ENCODE results near the gene METTL6. TPM values are rescaled to one million over a fixed set of nuclear protein-coding genes. Genes with fewer than 3 reads are reported as not detected.

METTL6 gene
- polyA plus RNA-seq (2013, experiment 1 of 2): 20.6 TPM
- polyA plus RNA-seq (2013, experiment 2 of 2): 20.7 TPM

GRCh38 chr3:15427182-15427880, at the start of gene METTL6, which contains the start of gene EAF1:
METTL6 (minus strand) TSS chr3:15427544; CDS start chr3:15426511, 1,033 bp downstream.
EAF1 (plus strand) TSS chr3:15427598; CDS start chr3:15427780, 182 bp downstream.
- H3K4me3 ChIP-seq (ENCODE audit: extremely low read depth, insufficient read depth, low read length, poor library complexity, severe bottlenecking): peak within 1 kb of the TSS; percentile 95
- 0 to 1% methylated on average over 51 to 52 of the region's 52 CpGs for WGBS, 2 experiments (ENCODE audit: insufficient coverage in 2 of 2)

GRCh38 chr3:15476378-15476777, 49.0 kb upstream of the METTL6 start:
- H3K27ac ChIP-seq (ENCODE audit: low read depth, low read length, severe bottlenecking): no peak overlapping the region

More at GRCh38 chr3:15427182-15427880, at the start of gene METTL6, which contains the start of gene EAF1:
- peaks cover 4% of the 10 kb centered on the region for H3K9me3 ChIP-seq (ENCODE audit: control insufficient read depth, low read length)
- peaks cover 14% of the 10 kb centered on the region for H3K4me1 ChIP-seq (ENCODE audit: control insufficient read depth, insufficient read depth, low read length, poor library complexity, severe bottlenecking)
- peaks cover 69% of the 10 kb centered on the region for H3K36me3 ChIP-seq (ENCODE audit: control insufficient read depth, insufficient read depth, low read length)
- H3K27ac ChIP-seq (ENCODE audit: low read depth, low read length, severe bottlenecking): peak within 1 kb of the TSS; percentile 71

GRCh38 chr3:15475161-15475560, 47.8 kb upstream of the METTL6 start:
- Histone ChIP-seq H3K9me3 (ENCODE audit: control insufficient read depth, low read length) (no peaks in the 10 kb centered on the region), H3K36me3 (ENCODE audit: control insufficient read depth, insufficient read depth, low read length) (no peaks in the 10 kb centered on the region), H3K4me1 (ENCODE audit: control insufficient read depth, insufficient read depth, low read length, poor library complexity, severe bottlenecking) (no peaks in the 10 kb centered on the region), H3K4me3 (ENCODE audit: extremely low read depth, insufficient read depth, low read length, poor library complexity, severe bottlenecking) (no peak overlapping the region), H3K27ac (ENCODE audit: low read depth, low read length, severe bottlenecking) (no peak overlapping the region)
- WGBS, 2 experiments (ENCODE audit: insufficient coverage in 2 of 2): 57 to 60% methylated on average over 5 of the region's 5 CpGs

More at GRCh38 chr3:15476378-15476777, 49.0 kb upstream of the METTL6 start:
- Histone ChIP-seq H3K4me1 (ENCODE audit: control insufficient read depth, insufficient read depth, low read length, poor library complexity, severe bottlenecking) (no peaks in the 10 kb centered on the region), H3K9me3 (ENCODE audit: control insufficient read depth, low read length) (no peaks in the 10 kb centered on the region), H3K4me3 (ENCODE audit: extremely low read depth, insufficient read depth, low read length, poor library complexity, severe bottlenecking) (no peak overlapping the region), H3K36me3 (ENCODE audit: control insufficient read depth, insufficient read depth, low read length) (no peaks in the 10 kb centered on the region)
- 86 to 100% methylated on average over 1 of the region's 3 CpGs for WGBS, 2 experiments (ENCODE audit: insufficient coverage in 2 of 2)

GRCh38 chr3:15471861-15472260, 44.5 kb upstream of the METTL6 start:
- H3K9me3 ChIP-seq (ENCODE audit: control insufficient read depth, low read length): no peaks in the 10 kb centered on the region
- H3K36me3 ChIP-seq (ENCODE audit: control insufficient read depth, insufficient read depth, low read length): no peaks in the 10 kb centered on the region
- H3K4me3 ChIP-seq (ENCODE audit: extremely low read depth, insufficient read depth, low read length, poor library complexity, severe bottlenecking): no peak overlapping the region

GRCh38 chr3:15470849-15471248, 43.5 kb upstream of the METTL6 start:
- H3K27ac ChIP-seq (ENCODE audit: low read depth, low read length, severe bottlenecking): no peak overlapping the region
- no peak overlapping the region for H3K4me3 ChIP-seq (ENCODE audit: extremely low read depth, insufficient read depth, low read length, poor library complexity, severe bottlenecking)
- H3K4me1 ChIP-seq (ENCODE audit: control insufficient read depth, insufficient read depth, low read length, poor library complexity, severe bottlenecking): no peaks in the 10 kb centered on the region
- no peaks in the 10 kb centered on the region for H3K36me3 ChIP-seq (ENCODE audit: control insufficient read depth, insufficient read depth, low read length)
- no peaks in the 10 kb centered on the region for H3K9me3 ChIP-seq (ENCODE audit: control insufficient read depth, low read length)
- WGBS, 2 experiments (ENCODE audit: insufficient coverage in 2 of 2): 100% methylated on average over 1 to 2 of the region's 2 CpGs

More at GRCh38 chr3:15471861-15472260, 44.5 kb upstream of the METTL6 start:
- no CpG with 5 or more reads among the region's 3 CpGs for WGBS, 2 experiments (ENCODE audit: insufficient coverage in 2 of 2)
- Histone ChIP-seq H3K27ac (ENCODE audit: low read depth, low read length, severe bottlenecking) (no peak overlapping the region), H3K4me1 (ENCODE audit: control insufficient read depth, insufficient read depth, low read length, poor library complexity, severe bottlenecking) (no peaks in the 10 kb centered on the region)

GRCh38 chr3:15470261-15470660, 42.9 kb upstream of the METTL6 start:
- no peak overlapping the region for H3K27ac ChIP-seq (ENCODE audit: low read depth, low read length, severe bottlenecking)
- no peaks in the 10 kb centered on the region for H3K9me3 ChIP-seq (ENCODE audit: control insufficient read depth, low read length)
- WGBS, 2 experiments (ENCODE audit: insufficient coverage in 2 of 2): 52 to 62% methylated on average over 4 to 5 of the region's 6 CpGs
- no peaks in the 10 kb centered on the region for H3K36me3 ChIP-seq (ENCODE audit: control insufficient read depth, insufficient read depth, low read length)
- no peak overlapping the region for H3K4me3 ChIP-seq (ENCODE audit: extremely low read depth, insufficient read depth, low read length, poor library complexity, severe bottlenecking)
- H3K4me1 ChIP-seq (ENCODE audit: control insufficient read depth, insufficient read depth, low read length, poor library complexity, severe bottlenecking): no peaks in the 10 kb centered on the region

- Histone ChIP-seq H3K4me3 (ENCODE audit: extremely low read depth, insufficient read depth, low read length, poor library complexity, severe bottlenecking) (no peak overlapping the region), H3K27ac (ENCODE audit: low read depth, low read length, severe bottlenecking) (no peak overlapping the region), H3K36me3 (ENCODE audit: control insufficient read depth, insufficient read depth, low read length) (no peaks in the 10 kb centered on the region), H3K9me3 (ENCODE audit: control insufficient read depth, low read length) (no peaks in the 10 kb centered on the region), H3K4me1 (ENCODE audit: control insufficient read depth, insufficient read depth, low read length, poor library complexity, severe bottlenecking) (no peaks in the 10 kb centered on the region)
- WGBS, 2 experiments (ENCODE audit: insufficient coverage in 2 of 2): 90 to 92% methylated on average over 9 to 11 of the region's 11 CpGs
Measured at GRCh38 chr3:15467227-15468181, 40.2 kb upstream of the METTL6 start.

GRCh38 chr3:15465876-15466585, 38.7 kb upstream of the METTL6 start:
- H3K4me3 ChIP-seq (ENCODE audit: extremely low read depth, insufficient read depth, low read length, poor library complexity, severe bottlenecking): no peak overlapping the region
- no peaks in the 10 kb centered on the region for H3K9me3 ChIP-seq (ENCODE audit: control insufficient read depth, low read length)
- no peaks in the 10 kb centered on the region for H3K36me3 ChIP-seq (ENCODE audit: control insufficient read depth, insufficient read depth, low read length)
- WGBS, 2 experiments (ENCODE audit: insufficient coverage in 2 of 2): 93 to 95% methylated on average over 2 to 3 of the region's 6 CpGs
- no peak overlapping the region for H3K27ac ChIP-seq (ENCODE audit: low read depth, low read length, severe bottlenecking)
- no peaks in the 10 kb centered on the region for H3K4me1 ChIP-seq (ENCODE audit: control insufficient read depth, insufficient read depth, low read length, poor library complexity, severe bottlenecking)

- Histone ChIP-seq H3K4me1 (ENCODE audit: control insufficient read depth, insufficient read depth, low read length, poor library complexity, severe bottlenecking) (no peaks in the 10 kb centered on the region), H3K9me3 (ENCODE audit: control insufficient read depth, low read length) (peaks cover 3% of the 10 kb centered on the region), H3K27ac (ENCODE audit: low read depth, low read length, severe bottlenecking) (no peak overlapping the region), H3K4me3 (ENCODE audit: extremely low read depth, insufficient read depth, low read length, poor library complexity, severe bottlenecking) (no peak overlapping the region), H3K36me3 (ENCODE audit: control insufficient read depth, insufficient read depth, low read length) (no peaks in the 10 kb centered on the region)
- 90 to 92% methylated on average over 5 of the region's 5 CpGs for WGBS, 2 experiments (ENCODE audit: insufficient coverage in 2 of 2)
Measured at GRCh38 chr3:15462451-15462850, 35.1 kb upstream of the METTL6 start.

- no peaks in the 10 kb centered on the region for H3K36me3 ChIP-seq (ENCODE audit: control insufficient read depth, insufficient read depth, low read length)
- H3K4me1 ChIP-seq (ENCODE audit: control insufficient read depth, insufficient read depth, low read length, poor library complexity, severe bottlenecking): no peaks in the 10 kb centered on the region
- H3K4me3 ChIP-seq (ENCODE audit: extremely low read depth, insufficient read depth, low read length, poor library complexity, severe bottlenecking): no peak overlapping the region
- peaks cover 3% of the 10 kb centered on the region for H3K9me3 ChIP-seq (ENCODE audit: control insufficient read depth, low read length)
- WGBS, 2 experiments (ENCODE audit: insufficient coverage in 2 of 2): 58 to 82% methylated on average over 2 to 3 of the region's 4 CpGs
- H3K27ac ChIP-seq (ENCODE audit: low read depth, low read length, severe bottlenecking): no peak overlapping the region
Measured at GRCh38 chr3:15460891-15461531, 33.7 kb upstream of the METTL6 start.
